ENCODE results near the gene ZNF423.
"Not testable (repeated sequence)": the region's sequence is repeated elsewhere in the genome, so short reads cannot be mapped to it uniquely, and the experiment has no call there.

The ZNF423 gene

GRCh38 chr16:49514073-49514980 is 341.6 kb downstream of the ZNF423 start:
- DNase-seq (ENCODE audit: low read depth in 2 of 2), result no peak

- no peak for DNase-seq (ENCODE audit: low read depth in 2 of 2)
These were observed 342.9 kb downstream of the ZNF423 start for GRCh38 chr16:49513040-49513439.

GRCh38 chr16:49510654-49511305 is 345.1 kb downstream of the ZNF423 start:
- DNase-seq (ENCODE audit: low read depth in 2 of 2), result no peak

GRCh38 chr16:49510141-49510540 is 345.8 kb downstream of the ZNF423 start:
- no peak for DNase-seq (ENCODE audit: low read depth in 2 of 2)

- not testable (repeated sequence) for DNase-seq (ENCODE audit: low read depth in 2 of 2)
These were observed 349.6 kb downstream of the ZNF423 start for GRCh38 chr16:49506058-49507013.

- no peak for DNase-seq (ENCODE audit: low read depth in 2 of 2)
These were observed 350.4 kb downstream of the ZNF423 start for GRCh38 chr16:49505556-49505955.

- DNase-seq (ENCODE audit: low read depth in 2 of 2), result no peak
These were observed 351.3 kb downstream of the ZNF423 start for GRCh38 chr16:49504626-49505025.

GRCh38 chr16:49504023-49504364 is 351.9 kb downstream of the ZNF423 start:
- no peak for DNase-seq (ENCODE audit: low read depth in 2 of 2)

- DNase-seq (ENCODE audit: low read depth in 2 of 2), result no peak
These were observed 352.5 kb downstream of the ZNF423 start for GRCh38 chr16:49503256-49504022.

- DNase-seq (ENCODE audit: low read depth in 2 of 2), result no peak
These were observed 353.6 kb downstream of the ZNF423 start for GRCh38 chr16:49502136-49502881.

GRCh38 chr16:49499869-49500610 is 355.9 kb downstream of the ZNF423 start:
- no peak for DNase-seq (ENCODE audit: low read depth in 2 of 2)

- no peak for DNase-seq (ENCODE audit: low read depth in 2 of 2)
These were observed 356.5 kb downstream of the ZNF423 start for GRCh38 chr16:49499414-49499785.

- DNase-seq (ENCODE audit: low read depth in 2 of 2), result no peak
These were observed 357.1 kb downstream of the ZNF423 start for GRCh38 chr16:49498666-49499413.

GRCh38 chr16:49498264-49498663 is 357.6 kb downstream of the ZNF423 start:
- DNase-seq (ENCODE audit: low read depth in 2 of 2), result no peak

- DNase-seq (ENCODE audit: low read depth in 2 of 2), result no peak
These were observed 358.4 kb downstream of the ZNF423 start for GRCh38 chr16:49497466-49497865.

- no peak for DNase-seq (ENCODE audit: low read depth in 2 of 2)
These were observed 359.3 kb downstream of the ZNF423 start for GRCh38 chr16:49496656-49497055.

- no peak for DNase-seq (ENCODE audit: low read depth in 2 of 2)
These were observed 360.1 kb downstream of the ZNF423 start for GRCh38 chr16:49495596-49496355.

GRCh38 chr16:49494891-49495566 is 360.9 kb downstream of the ZNF423 start:
- no peak for DNase-seq (ENCODE audit: low read depth in 2 of 2)
